Tibial nerve (tissue), 4 donors: ENCODE results near the gene HID1.

ENCODE experiments used
- CTCF ChIP-seq, 5 experiments: fragments of 200-600 bp in 3 of 5; fragments of 450-650 bp in 2 of 5; sonication (generic) in 3 of 5; IDR thresholded peaks; one replicate each; pipeline ENCODE4 v1.5.1; 2016 to 2019; ENCODE audit warnings: antibody characterized with exemption in 5 of 5, mild to moderate bottlenecking in 3 of 5, moderate library complexity in 2 of 5
- EP300 ChIP-seq, 2 donors: sonication (generic); formaldehyde crosslinking; IDR thresholded peaks; one replicate each; pipeline ENCODE4 v1.6.1; 2017; ENCODE audit warnings: antibody characterized with exemption in 2 of 2, mild to moderate bottlenecking in 1 of 2

GRCh38 chr17:75012096-75012345 is 39.5 kb upstream of the HID1 start:
- TF ChIP-seq CTCF (IDR thresholded peaks at IDR 0.05), result no peak
- no peak for TF ChIP-seq EP300 (IDR thresholded peaks at IDR 0.05)
